ENCODE results near the gene GPR139.

Gene GPR139

DNA sequence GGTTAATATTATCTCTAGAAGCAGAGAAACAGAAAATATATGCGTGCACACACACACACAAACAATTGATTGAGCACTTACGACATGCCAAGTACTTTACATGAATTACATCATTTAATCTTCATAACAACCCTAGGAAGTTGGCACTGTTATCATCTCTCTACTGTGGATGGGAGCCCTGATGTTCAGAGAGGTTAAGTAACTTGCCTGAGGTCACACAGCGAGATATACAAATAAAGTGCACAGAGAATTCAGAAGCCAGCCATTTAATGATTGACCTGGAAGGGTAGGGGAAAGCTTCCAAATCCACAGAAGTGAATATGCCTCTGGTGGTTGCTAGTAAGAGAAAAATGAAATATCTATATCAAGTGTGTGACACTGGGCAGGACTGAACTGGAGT lies 37.5 kb upstream of the GPR139 start:
- no peak for DNase-seq (ENCODE audit: low read depth in 1 of 2, low spot score in 1 of 2)
- TF ChIP-seq, protein P1, sequence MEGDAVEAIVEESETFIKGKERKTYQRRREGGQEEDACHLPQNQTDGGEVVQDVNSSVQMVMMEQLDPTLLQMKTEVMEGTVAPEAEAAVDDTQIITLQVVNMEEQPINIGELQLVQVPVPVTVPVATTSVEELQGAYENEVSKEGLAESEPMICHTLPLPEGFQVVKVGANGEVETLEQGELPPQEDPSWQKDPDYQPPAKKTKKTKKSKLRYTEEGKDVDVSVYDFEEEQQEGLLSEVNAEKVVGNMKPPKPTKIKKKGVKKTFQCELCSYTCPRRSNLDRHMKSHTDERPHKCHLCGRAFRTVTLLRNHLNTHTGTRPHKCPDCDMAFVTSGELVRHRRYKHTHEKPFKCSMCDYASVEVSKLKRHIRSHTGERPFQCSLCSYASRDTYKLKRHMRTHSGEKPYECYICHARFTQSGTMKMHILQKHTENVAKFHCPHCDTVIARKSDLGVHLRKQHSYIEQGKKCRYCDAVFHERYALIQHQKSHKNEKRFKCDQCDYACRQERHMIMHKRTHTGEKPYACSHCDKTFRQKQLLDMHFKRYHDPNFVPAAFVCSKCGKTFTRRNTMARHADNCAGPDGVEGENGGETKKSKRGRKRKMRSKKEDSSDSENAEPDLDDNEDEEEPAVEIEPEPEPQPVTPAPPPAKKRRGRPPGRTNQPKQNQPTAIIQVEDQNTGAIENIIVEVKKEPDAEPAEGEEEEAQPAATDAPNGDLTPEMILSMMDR (IDR thresholded peaks at IDR 0.05; ENCODE audit: insufficient read depth, low read length), result no peak
- TF ChIP-seq GABPA (IDR thresholded peaks at IDR 0.05; ENCODE audit: low read depth) (no peak), POLR2AphosphoS5 (IDR thresholded peaks at IDR 0.05; ENCODE audit: low read depth) (no peak), SPI1 (IDR thresholded peaks at IDR 0.05; ENCODE audit: borderline replicate concordance, low read depth) (no peak)
- TF ChIP-seq, protein P2, sequence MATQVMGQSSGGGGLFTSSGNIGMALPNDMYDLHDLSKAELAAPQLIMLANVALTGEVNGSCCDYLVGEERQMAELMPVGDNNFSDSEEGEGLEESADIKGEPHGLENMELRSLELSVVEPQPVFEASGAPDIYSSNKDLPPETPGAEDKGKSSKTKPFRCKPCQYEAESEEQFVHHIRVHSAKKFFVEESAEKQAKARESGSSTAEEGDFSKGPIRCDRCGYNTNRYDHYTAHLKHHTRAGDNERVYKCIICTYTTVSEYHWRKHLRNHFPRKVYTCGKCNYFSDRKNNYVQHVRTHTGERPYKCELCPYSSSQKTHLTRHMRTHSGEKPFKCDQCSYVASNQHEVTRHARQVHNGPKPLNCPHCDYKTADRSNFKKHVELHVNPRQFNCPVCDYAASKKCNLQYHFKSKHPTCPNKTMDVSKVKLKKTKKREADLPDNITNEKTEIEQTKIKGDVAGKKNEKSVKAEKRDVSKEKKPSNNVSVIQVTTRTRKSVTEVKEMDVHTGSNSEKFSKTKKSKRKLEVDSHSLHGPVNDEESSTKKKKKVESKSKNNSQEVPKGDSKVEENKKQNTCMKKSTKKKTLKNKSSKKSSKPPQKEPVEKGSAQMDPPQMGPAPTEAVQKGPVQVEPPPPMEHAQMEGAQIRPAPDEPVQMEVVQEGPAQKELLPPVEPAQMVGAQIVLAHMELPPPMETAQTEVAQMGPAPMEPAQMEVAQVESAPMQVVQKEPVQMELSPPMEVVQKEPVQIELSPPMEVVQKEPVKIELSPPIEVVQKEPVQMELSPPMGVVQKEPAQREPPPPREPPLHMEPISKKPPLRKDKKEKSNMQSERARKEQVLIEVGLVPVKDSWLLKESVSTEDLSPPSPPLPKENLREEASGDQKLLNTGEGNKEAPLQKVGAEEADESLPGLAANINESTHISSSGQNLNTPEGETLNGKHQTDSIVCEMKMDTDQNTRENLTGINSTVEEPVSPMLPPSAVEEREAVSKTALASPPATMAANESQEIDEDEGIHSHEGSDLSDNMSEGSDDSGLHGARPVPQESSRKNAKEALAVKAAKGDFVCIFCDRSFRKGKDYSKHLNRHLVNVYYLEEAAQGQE (IDR thresholded peaks at IDR 0.05; ENCODE audit: insufficient replicate concordance, low read depth), result no peak

DNA sequence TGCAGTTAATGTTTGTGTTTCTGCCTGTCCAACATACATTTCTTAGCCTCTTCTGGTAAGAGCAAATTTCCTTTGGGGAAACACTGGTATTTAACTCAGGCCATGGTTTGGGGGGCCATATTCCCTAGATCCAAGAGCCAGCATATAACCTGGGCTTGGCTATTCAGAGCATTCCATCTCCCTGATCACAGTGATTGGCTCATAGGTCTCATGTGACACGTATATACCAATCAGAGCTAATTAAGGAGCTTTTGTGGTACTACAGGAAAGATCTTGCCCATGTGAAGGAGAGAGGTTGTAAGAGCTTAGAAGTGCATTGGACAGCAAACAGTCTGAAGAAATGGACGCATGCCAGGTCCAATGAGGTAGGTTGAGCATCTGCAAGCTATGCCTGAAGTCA lies 33.4 kb upstream of the GPR139 start:
- no peak for DNase-seq (ENCODE audit: low read depth in 1 of 2, low spot score in 1 of 2)
- Histone ChIP-seq H3K4me3 (replicated peaks; ENCODE audit: insufficient read depth, low read length) (no peak overlapping the region), H3K27ac (replicated peaks) (no peak overlapping the region), H3K27me3 (ENCODE audit: insufficient read depth, poor library complexity, severe bottlenecking) (no peaks in the 10 kb centered on the region)
- TF ChIP-seq GABPA (IDR thresholded peaks at IDR 0.05; ENCODE audit: low read depth) (no peak), POLR2AphosphoS5 (IDR thresholded peaks at IDR 0.05; ENCODE audit: low read depth) (no peak)

More for the DNA sequence above, 37.5 kb upstream of the GPR139 start:
- H3K4me3 ChIP-seq (replicated peaks; ENCODE audit: insufficient read depth, low read length), result no peak overlapping the region
- no peak overlapping the region for H3K27ac ChIP-seq (replicated peaks)
- H3K27me3 ChIP-seq (ENCODE audit: insufficient read depth, poor library complexity, severe bottlenecking), result no peaks in the 10 kb centered on the region

DNA sequence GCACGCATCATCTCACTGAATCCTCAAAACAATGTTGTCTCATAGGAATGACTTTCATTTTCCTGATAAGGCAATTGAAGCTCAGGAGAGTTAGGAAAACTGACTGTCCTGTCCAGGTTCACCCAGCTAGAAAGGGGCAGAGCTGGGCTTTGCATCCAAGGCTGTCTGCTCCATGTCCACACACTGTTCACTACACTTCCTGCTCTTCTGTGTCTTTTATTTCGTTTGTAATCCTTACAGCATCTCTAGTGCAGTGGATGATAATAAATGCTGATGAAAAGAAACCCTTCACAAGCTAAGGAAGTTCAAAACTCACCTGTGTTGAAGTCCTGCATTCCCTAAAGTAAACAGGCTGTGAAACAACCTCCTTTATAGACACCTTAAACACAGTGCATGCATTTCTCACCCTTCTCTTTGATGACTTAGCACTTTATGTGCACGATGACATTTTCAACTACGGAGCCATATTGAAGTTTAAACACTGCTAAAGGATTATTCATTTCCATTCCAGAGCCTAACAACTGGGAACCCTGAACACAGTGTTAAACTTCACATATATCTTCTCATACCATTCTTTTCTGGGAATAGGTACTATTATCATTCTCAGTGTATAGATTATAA lies 31.0 kb upstream of the GPR139 start:
- TF ChIP-seq SPI1 (IDR thresholded peaks at IDR 0.05; ENCODE audit: borderline replicate concordance, low read depth) (no peak), POLR2AphosphoS5 (IDR thresholded peaks at IDR 0.05; ENCODE audit: low read depth) (no peak), GABPA (IDR thresholded peaks at IDR 0.05; ENCODE audit: low read depth) (no peak)
- TF ChIP-seq, protein P1 (IDR thresholded peaks at IDR 0.05; ENCODE audit: insufficient read depth, low read length), result no peak
- TF ChIP-seq, protein P2 (IDR thresholded peaks at IDR 0.05; ENCODE audit: insufficient replicate concordance, low read depth), result no peak
- no peak for DNase-seq (ENCODE audit: low read depth in 1 of 2, low spot score in 1 of 2)
- no peak overlapping the region for H3K27ac ChIP-seq (replicated peaks)
- no peaks in the 10 kb centered on the region for H3K27me3 ChIP-seq (ENCODE audit: insufficient read depth, poor library complexity, severe bottlenecking)
- no peak overlapping the region for H3K4me3 ChIP-seq (replicated peaks; ENCODE audit: insufficient read depth, low read length)

DNA sequence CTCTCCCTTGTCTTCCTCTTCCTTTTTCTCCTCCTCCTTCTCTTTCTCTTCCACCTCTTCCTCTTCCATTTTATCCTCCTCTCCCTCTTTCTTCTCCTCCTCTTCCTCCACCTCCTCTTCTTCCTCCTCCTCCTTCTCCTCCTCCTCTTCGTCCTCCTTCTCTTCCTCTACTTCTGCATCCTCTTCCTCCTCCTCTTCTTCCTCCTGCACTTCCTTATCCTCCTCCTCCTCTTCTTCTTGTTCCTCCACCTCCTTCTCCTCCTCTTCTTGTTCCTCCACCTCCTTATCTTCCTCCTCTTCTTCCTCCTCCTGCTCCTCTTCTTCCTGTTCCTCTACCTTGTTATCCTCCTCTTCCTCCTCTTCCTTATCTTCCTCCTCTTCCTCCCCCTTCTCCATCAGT lies 28.8 kb upstream of the GPR139 start:
- DNase-seq (ENCODE audit: low read depth in 1 of 2, low spot score in 1 of 2), result no peak
- TF ChIP-seq, protein P1 (IDR thresholded peaks at IDR 0.05; ENCODE audit: insufficient read depth, low read length), result no peak
- no peak for TF ChIP-seq GABPA (IDR thresholded peaks at IDR 0.05; ENCODE audit: low read depth)
- no peak for TF ChIP-seq POLR2AphosphoS5 (IDR thresholded peaks at IDR 0.05; ENCODE audit: low read depth)
- TF ChIP-seq SPI1 (IDR thresholded peaks at IDR 0.05; ENCODE audit: borderline replicate concordance, low read depth), result no peak
- TF ChIP-seq, protein P2 (IDR thresholded peaks at IDR 0.05; ENCODE audit: insufficient replicate concordance, low read depth), result no peak
- no peak overlapping the region for H3K4me3 ChIP-seq (replicated peaks; ENCODE audit: insufficient read depth, low read length)

More for the DNA sequence above, 28.8 kb upstream of the GPR139 start:
- no peak overlapping the region for H3K27ac ChIP-seq (replicated peaks)
- H3K27me3 ChIP-seq (ENCODE audit: insufficient read depth, poor library complexity, severe bottlenecking), result no peaks in the 10 kb centered on the region
